ENCODE data around the gene RPL22. TPM values are rescaled to one million over a fixed set of nuclear protein-coding genes. Genes with fewer than 3 reads are reported as not detected.

Gene RPL22
- total and polyA plus RNA-seq, 4 donors = 38.9 to 105 (median 77.3) TPM

DNA sequence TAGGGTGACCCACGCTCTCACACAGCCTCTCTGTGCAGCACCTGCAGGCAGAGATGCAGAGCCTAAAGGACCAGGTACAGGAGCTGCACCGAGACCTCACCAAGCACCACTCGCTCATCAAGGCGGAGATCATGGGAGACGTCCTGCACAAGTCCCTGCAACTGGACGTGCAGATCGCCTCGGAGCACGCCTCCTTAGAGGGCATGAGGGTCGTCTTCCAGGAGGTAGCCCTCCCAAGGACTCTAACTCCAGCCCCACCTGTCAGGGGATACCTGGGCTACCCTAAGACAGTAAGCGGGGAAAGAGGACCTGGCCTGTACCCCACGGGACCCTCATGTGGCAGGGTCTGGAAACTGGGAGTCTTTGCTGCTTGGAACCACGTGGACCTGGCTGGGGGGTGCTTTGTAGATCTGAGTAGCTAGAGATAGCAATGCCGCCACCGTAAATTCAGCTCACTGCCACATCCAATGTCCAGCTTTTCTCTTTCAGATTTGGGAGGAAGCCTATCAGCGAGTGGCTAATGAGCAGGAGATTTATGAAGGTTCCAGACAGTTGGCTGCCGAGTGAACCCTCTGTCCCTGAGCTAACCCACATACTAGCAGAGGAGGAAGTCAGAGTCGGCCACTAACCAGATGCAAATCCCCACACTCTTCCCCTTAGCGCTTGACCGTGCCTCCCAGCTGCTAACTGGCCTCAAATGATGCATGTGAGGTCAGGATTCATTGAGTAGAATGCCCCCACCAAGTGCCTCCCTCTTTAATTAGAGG is 13.0 kb upstream of the RPL22 start:
- no peak for DNase-seq (ENCODE audit: low spot score)
- H3K27me3 ChIP-seq (ENCODE audit: control insufficient read depth in 4 of 4, insufficient read depth in 4 of 4, low read length in 3 of 4) = no peaks in the 10 kb centered on the region
- TF ChIP-seq, protein P1, sequence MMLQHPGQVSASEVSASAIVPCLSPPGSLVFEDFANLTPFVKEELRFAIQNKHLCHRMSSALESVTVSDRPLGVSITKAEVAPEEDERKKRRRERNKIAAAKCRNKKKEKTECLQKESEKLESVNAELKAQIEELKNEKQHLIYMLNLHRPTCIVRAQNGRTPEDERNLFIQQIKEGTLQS (IDR thresholded peaks at IDR 0.05) = no peak
- TF ChIP-seq FOXA2 (IDR thresholded peaks at IDR 0.05) (no peak), RXRA (IDR thresholded peaks at IDR 0.05) (no peak), HNF4A (conservative IDR thresholded peaks at IDR 0.05) (no peak), JUND (IDR thresholded peaks at IDR 0.05) (no peak), TAF1 (conservative IDR thresholded peaks at IDR 0.05) (no peak), FOXA1 (IDR thresholded peaks at IDR 0.05) (no peak), YY1 (IDR thresholded peaks at IDR 0.05) (no peak), NR2F2 (IDR thresholded peaks at IDR 0.05) (no peak)
- TF ChIP-seq, protein P2, sequence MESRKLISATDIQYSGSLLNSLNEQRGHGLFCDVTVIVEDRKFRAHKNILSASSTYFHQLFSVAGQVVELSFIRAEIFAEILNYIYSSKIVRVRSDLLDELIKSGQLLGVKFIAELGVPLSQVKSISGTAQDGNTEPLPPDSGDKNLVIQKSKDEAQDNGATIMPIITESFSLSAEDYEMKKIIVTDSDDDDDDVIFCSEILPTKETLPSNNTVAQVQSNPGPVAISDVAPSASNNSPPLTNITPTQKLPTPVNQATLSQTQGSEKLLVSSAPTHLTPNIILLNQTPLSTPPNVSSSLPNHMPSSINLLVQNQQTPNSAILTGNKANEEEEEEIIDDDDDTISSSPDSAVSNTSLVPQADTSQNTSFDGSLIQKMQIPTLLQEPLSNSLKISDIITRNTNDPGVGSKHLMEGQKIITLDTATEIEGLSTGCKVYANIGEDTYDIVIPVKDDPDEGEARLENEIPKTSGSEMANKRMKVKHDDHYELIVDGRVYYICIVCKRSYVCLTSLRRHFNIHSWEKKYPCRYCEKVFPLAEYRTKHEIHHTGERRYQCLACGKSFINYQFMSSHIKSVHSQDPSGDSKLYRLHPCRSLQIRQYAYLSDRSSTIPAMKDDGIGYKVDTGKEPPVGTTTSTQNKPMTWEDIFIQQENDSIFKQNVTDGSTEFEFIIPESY (IDR thresholded peaks at IDR 0.05) = no peak
- TF ChIP-seq, protein P3, sequence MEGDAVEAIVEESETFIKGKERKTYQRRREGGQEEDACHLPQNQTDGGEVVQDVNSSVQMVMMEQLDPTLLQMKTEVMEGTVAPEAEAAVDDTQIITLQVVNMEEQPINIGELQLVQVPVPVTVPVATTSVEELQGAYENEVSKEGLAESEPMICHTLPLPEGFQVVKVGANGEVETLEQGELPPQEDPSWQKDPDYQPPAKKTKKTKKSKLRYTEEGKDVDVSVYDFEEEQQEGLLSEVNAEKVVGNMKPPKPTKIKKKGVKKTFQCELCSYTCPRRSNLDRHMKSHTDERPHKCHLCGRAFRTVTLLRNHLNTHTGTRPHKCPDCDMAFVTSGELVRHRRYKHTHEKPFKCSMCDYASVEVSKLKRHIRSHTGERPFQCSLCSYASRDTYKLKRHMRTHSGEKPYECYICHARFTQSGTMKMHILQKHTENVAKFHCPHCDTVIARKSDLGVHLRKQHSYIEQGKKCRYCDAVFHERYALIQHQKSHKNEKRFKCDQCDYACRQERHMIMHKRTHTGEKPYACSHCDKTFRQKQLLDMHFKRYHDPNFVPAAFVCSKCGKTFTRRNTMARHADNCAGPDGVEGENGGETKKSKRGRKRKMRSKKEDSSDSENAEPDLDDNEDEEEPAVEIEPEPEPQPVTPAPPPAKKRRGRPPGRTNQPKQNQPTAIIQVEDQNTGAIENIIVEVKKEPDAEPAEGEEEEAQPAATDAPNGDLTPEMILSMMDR (IDR thresholded peaks at IDR 0.05; ENCODE audit: low read depth, low read length, missing input control) = no peak
- TF ChIP-seq, protein P4, sequence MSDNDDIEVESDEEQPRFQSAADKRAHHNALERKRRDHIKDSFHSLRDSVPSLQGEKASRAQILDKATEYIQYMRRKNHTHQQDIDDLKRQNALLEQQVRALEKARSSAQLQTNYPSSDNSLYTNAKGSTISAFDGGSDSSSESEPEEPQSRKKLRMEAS (IDR thresholded peaks at IDR 0.05) = no peak
- 86% methylated on average over 20 of the region's 20 CpGs for WGBS
- peaks cover 0 to 19% (median 7%) of the 10 kb centered on the region in 4 donors for H3K36me3 ChIP-seq (ENCODE audit: control insufficient read depth in 4 of 4, insufficient read depth in 3 of 4, low read depth in 1 of 4, low read length in 3 of 4)
- no peak overlapping the region for H3K4me3 ChIP-seq (ENCODE audit: low read depth in 1 of 3, low read length in 3 of 3)
- no peaks in the 10 kb centered on the region for H3K9me3 ChIP-seq (ENCODE audit: control insufficient read depth in 4 of 4, low read length in 3 of 4)
- H3K9ac ChIP-seq (ENCODE audit: low read depth in 1 of 2, low read length in 2 of 2) = no peak overlapping the region
- peaks cover 0 to 3% (median 0%) of the 10 kb centered on the region in 4 donors for H3K4me1 ChIP-seq (ENCODE audit: control insufficient read depth in 4 of 4, insufficient read depth in 4 of 4, low read length in 3 of 4)
- H3K27ac ChIP-seq (ENCODE audit: low read depth in 1 of 2, low read length in 2 of 2) = no peak overlapping the region

DNA sequence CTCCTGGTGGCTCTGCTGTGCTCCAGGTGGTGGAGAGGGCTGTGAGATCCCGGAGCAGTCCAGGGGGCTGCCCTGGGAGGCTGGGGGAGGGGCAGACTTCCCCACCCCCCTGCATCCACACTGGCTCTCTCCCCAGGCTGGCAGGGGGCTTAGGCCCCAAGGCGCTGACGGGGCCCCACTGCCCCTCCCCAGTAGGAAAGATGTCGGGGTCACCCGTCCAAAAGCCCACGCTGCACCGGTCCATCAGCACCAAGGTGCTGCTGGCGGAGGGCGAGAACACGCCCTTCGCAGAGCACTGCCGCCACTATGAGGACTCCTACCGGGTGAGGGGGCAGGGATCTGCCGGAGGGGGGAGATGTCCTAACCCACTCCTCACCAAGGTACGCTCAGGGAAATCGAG is 12.3 kb upstream of the RPL22 start:
- H3K9me3 ChIP-seq (ENCODE audit: control insufficient read depth in 4 of 4, low read length in 3 of 4) = no peaks in the 10 kb centered on the region
- no peak for DNase-seq (ENCODE audit: low spot score)
- no peak overlapping the region for H3K4me3 ChIP-seq (ENCODE audit: low read depth in 1 of 3, low read length in 3 of 3)
- TF ChIP-seq HNF4G (IDR thresholded peaks at IDR 0.05) = no peak
- no peak for TF ChIP-seq RXRA (IDR thresholded peaks at IDR 0.05)
- no peak for TF ChIP-seq TAF1 (conservative IDR thresholded peaks at IDR 0.05)
- TF ChIP-seq, protein P5, sequence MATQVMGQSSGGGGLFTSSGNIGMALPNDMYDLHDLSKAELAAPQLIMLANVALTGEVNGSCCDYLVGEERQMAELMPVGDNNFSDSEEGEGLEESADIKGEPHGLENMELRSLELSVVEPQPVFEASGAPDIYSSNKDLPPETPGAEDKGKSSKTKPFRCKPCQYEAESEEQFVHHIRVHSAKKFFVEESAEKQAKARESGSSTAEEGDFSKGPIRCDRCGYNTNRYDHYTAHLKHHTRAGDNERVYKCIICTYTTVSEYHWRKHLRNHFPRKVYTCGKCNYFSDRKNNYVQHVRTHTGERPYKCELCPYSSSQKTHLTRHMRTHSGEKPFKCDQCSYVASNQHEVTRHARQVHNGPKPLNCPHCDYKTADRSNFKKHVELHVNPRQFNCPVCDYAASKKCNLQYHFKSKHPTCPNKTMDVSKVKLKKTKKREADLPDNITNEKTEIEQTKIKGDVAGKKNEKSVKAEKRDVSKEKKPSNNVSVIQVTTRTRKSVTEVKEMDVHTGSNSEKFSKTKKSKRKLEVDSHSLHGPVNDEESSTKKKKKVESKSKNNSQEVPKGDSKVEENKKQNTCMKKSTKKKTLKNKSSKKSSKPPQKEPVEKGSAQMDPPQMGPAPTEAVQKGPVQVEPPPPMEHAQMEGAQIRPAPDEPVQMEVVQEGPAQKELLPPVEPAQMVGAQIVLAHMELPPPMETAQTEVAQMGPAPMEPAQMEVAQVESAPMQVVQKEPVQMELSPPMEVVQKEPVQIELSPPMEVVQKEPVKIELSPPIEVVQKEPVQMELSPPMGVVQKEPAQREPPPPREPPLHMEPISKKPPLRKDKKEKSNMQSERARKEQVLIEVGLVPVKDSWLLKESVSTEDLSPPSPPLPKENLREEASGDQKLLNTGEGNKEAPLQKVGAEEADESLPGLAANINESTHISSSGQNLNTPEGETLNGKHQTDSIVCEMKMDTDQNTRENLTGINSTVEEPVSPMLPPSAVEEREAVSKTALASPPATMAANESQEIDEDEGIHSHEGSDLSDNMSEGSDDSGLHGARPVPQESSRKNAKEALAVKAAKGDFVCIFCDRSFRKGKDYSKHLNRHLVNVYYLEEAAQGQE (IDR thresholded peaks at IDR 0.05) = no peak
- TF ChIP-seq GABPA (IDR thresholded peaks at IDR 0.05 in 1 of 2, conservative IDR thresholded peaks at IDR 0.05 in 1 of 2) = no peak
- H3K36me3 ChIP-seq (ENCODE audit: control insufficient read depth in 4 of 4, insufficient read depth in 3 of 4, low read depth in 1 of 4, low read length in 3 of 4) = peaks cover 0 to 17% (median 7%) of the 10 kb centered on the region in 4 donors
- 95% methylated on average over 16 of the region's 16 CpGs for WGBS
- H3K9ac ChIP-seq (ENCODE audit: low read depth in 1 of 2, low read length in 2 of 2) = no peak overlapping the region
- H3K27ac ChIP-seq (ENCODE audit: low read depth in 1 of 2, low read length in 2 of 2) = no peak overlapping the region
- H3K4me1 ChIP-seq (ENCODE audit: control insufficient read depth in 4 of 4, insufficient read depth in 4 of 4, low read length in 3 of 4) = peaks cover 0 to 7% (median 2%) of the 10 kb centered on the region in 4 donors
- no peaks in the 10 kb centered on the region for H3K27me3 ChIP-seq (ENCODE audit: control insufficient read depth in 4 of 4, insufficient read depth in 4 of 4, low read length in 3 of 4)
